ENCODE measurements around the gene ATP6V1C2.

ATP6V1C2 gene

GRCh38 chr2:10773821-10774341 is 52.5 kb downstream of the ATP6V1C2 start:
- no peaks in the 10 kb centered on the region for H3K79me2 ChIP-seq (ENCODE audit: low read length)
- no peak overlapping the region for H3K9ac ChIP-seq (ENCODE audit: low read length)
- no peak overlapping the region for H3K4me3 ChIP-seq (ENCODE audit: low read length)
- H3K36me3 ChIP-seq (replicated peaks; ENCODE audit: insufficient read depth, low read length): no peaks in the 10 kb centered on the region
- no peak for TF ChIP-seq EZH2phosphoT487 (IDR thresholded peaks at IDR 0.05; ENCODE audit: low read length)
- TF ChIP-seq CTCF (IDR thresholded peaks at IDR 0.05; ENCODE audit: low read length): no peak
- TF ChIP-seq EZH2 (optimal IDR thresholded peaks at IDR 0.05; ENCODE audit: low read depth, low read length): no peak
- no peaks in the 10 kb centered on the region for H3K27me3 ChIP-seq (replicated peaks; ENCODE audit: insufficient read depth, low read length)
- H3K27ac ChIP-seq (ENCODE audit: low read length): no peak overlapping the region
- no peaks in the 10 kb centered on the region for H3K9me2 ChIP-seq (replicated peaks; ENCODE audit: insufficient read depth, low read length)
- H4K20me1 ChIP-seq (ENCODE audit: insufficient read depth, low read length): no peaks in the 10 kb centered on the region
- H3K4me2 ChIP-seq (ENCODE audit: low read depth, low read length): no peak overlapping the region
- H2AFZ ChIP-seq (ENCODE audit: low read length): no peak overlapping the region
- DNase-seq: no peak
- no peaks in the 10 kb centered on the region for H3K9me3 ChIP-seq (replicated peaks; ENCODE audit: insufficient read depth, low read length)
- H3F3A ChIP-seq (ENCODE audit: insufficient read depth, low read length): no peaks in the 10 kb centered on the region
- no peaks in the 10 kb centered on the region for H3K4me1 ChIP-seq (ENCODE audit: low read length)

DNA sequence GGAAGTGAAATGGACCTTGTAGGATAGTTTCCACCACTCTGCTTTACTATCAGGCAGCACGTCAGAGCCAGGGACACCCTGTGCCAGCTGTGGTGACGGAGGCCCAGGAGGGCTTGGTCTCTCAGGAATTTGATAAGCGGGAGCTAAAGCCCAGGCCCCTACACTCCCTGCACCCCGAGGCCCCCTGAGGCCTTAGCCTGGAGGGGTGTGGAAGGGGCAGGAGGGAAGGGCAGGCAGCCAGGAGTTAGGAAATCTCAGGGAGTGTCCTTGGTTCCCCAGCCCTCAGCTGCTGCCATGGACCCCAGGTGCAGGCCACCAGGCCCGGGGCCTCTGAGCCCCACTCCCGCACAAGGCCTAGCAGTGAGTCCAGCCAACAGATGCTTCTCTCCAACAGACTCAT is 53.0 kb downstream of the ATP6V1C2 start:
- Histone ChIP-seq H3K4me3 (ENCODE audit: low read length) (no peak overlapping the region), H3K27me3 (replicated peaks; ENCODE audit: insufficient read depth, low read length) (no peaks in the 10 kb centered on the region), H3K9me3 (replicated peaks; ENCODE audit: insufficient read depth, low read length) (no peaks in the 10 kb centered on the region), H2AFZ (ENCODE audit: low read length) (no peak overlapping the region), H4K20me1 (ENCODE audit: insufficient read depth, low read length) (no peaks in the 10 kb centered on the region), H3F3A (ENCODE audit: insufficient read depth, low read length) (no peaks in the 10 kb centered on the region), H3K9me2 (replicated peaks; ENCODE audit: insufficient read depth, low read length) (no peaks in the 10 kb centered on the region), H3K9ac (ENCODE audit: low read length) (no peak overlapping the region), H3K36me3 (replicated peaks; ENCODE audit: insufficient read depth, low read length) (no peaks in the 10 kb centered on the region), H3K27ac (ENCODE audit: low read length) (no peak overlapping the region), H3K4me2 (ENCODE audit: low read depth, low read length) (no peak overlapping the region), H3K4me1 (ENCODE audit: low read length) (no peaks in the 10 kb centered on the region), H3K79me2 (ENCODE audit: low read length) (no peaks in the 10 kb centered on the region)
- TF ChIP-seq EZH2 (optimal IDR thresholded peaks at IDR 0.05; ENCODE audit: low read depth, low read length) (no peak), EZH2phosphoT487 (IDR thresholded peaks at IDR 0.05; ENCODE audit: low read length) (no peak), CTCF (IDR thresholded peaks at IDR 0.05; ENCODE audit: low read length) (no peak)
- no peak for DNase-seq

GRCh38 chr2:10775021-10775780 is 53.8 kb downstream of the ATP6V1C2 start:
- H3K9ac ChIP-seq (ENCODE audit: low read length): no peak overlapping the region
- H3K9me2 ChIP-seq (replicated peaks; ENCODE audit: insufficient read depth, low read length): no peaks in the 10 kb centered on the region
- H3K4me3 ChIP-seq (ENCODE audit: low read length): no peak overlapping the region
- H3K27ac ChIP-seq (ENCODE audit: low read length): no peak overlapping the region
- H3K27me3 ChIP-seq (replicated peaks; ENCODE audit: insufficient read depth, low read length): no peaks in the 10 kb centered on the region
- no peaks in the 10 kb centered on the region for H3F3A ChIP-seq (ENCODE audit: insufficient read depth, low read length)
- H3K4me2 ChIP-seq (ENCODE audit: low read depth, low read length): no peak overlapping the region
- H3K9me3 ChIP-seq (replicated peaks; ENCODE audit: insufficient read depth, low read length): no peaks in the 10 kb centered on the region
- no peaks in the 10 kb centered on the region for H3K79me2 ChIP-seq (ENCODE audit: low read length)
- H3K4me1 ChIP-seq (ENCODE audit: low read length): no peaks in the 10 kb centered on the region
- no peak for DNase-seq
- H3K36me3 ChIP-seq (replicated peaks; ENCODE audit: insufficient read depth, low read length): no peaks in the 10 kb centered on the region; the same call in 1 of the 2 replicates
- no peak for TF ChIP-seq EZH2 (optimal IDR thresholded peaks at IDR 0.05; ENCODE audit: low read depth, low read length)
- no peak for TF ChIP-seq CTCF (IDR thresholded peaks at IDR 0.05; ENCODE audit: low read length)
- TF ChIP-seq EZH2phosphoT487 (IDR thresholded peaks at IDR 0.05; ENCODE audit: low read length): no peak
- H2AFZ ChIP-seq (ENCODE audit: low read length): no peak overlapping the region
- no peaks in the 10 kb centered on the region for H4K20me1 ChIP-seq (ENCODE audit: insufficient read depth, low read length)

Measured in MM.1S (cell line).